ENCODE measurements around the gene PCCA.
A peak's percentile ranks its signal among the peaks of the same experiment; 100 is the strongest.

PCCA gene

GRCh38 chr13:100526318-100527000 lies 437.6 kb downstream of the PCCA start:
- DNase-seq (ENCODE audit: low spot score) = no peak

GRCh38 chr13:100527644-100528043 lies 438.8 kb downstream of the PCCA start:
- no peak for DNase-seq (ENCODE audit: low spot score)

GRCh38 chr13:100528353-100528752 lies 439.5 kb downstream of the PCCA start:
- DNase-seq (ENCODE audit: low spot score) = no peak

GRCh38 chr13:100528820-100529219 lies 439.9 kb downstream of the PCCA start:
- no peak for DNase-seq (ENCODE audit: low spot score)

- DNase-seq (ENCODE audit: low spot score) = no peak
Measured at GRCh38 chr13:100529666-100530377, 440.9 kb downstream of the PCCA start.

- no peak for DNase-seq (ENCODE audit: low spot score)
Measured at GRCh38 chr13:100530671-100531213, 441.8 kb downstream of the PCCA start.

GRCh38 chr13:100532090-100532766 lies 443.3 kb downstream of the PCCA start:
- no peak for DNase-seq (ENCODE audit: low spot score)

- no peak for DNase-seq (ENCODE audit: low spot score)
Measured at GRCh38 chr13:100532836-100533435, 444.0 kb downstream of the PCCA start.

- DNase-seq (ENCODE audit: low spot score) = no peak
Measured at GRCh38 chr13:100533588-100534041, 444.7 kb downstream of the PCCA start.

GRCh38 chr13:100534147-100534843 lies 445.4 kb downstream of the PCCA start:
- DNase-seq (ENCODE audit: low spot score) = no peak

GRCh38 chr13:100534911-100535310 lies 446.0 kb downstream of the PCCA start:
- no peak for DNase-seq (ENCODE audit: low spot score)

GRCh38 chr13:100535426-100536135 lies 446.7 kb downstream of the PCCA start:
- DNase-seq (ENCODE audit: low spot score) = no peak

GRCh38 chr13:100536643-100537180 lies 447.8 kb downstream of the PCCA start:
- no peak for DNase-seq (ENCODE audit: low spot score)

GRCh38 chr13:100537486-100537885 lies 448.6 kb downstream of the PCCA start:
- no peak for DNase-seq (ENCODE audit: low spot score)

- DNase-seq (ENCODE audit: low spot score) = no peak
Measured at GRCh38 chr13:100537951-100538462, 449.1 kb downstream of the PCCA start.

GRCh38 chr13:100540621-100541020 lies 451.7 kb downstream of the PCCA start:
- no peak for DNase-seq (ENCODE audit: low spot score)

- DNase-seq (ENCODE audit: low spot score) = no peak
Measured at GRCh38 chr13:100541897-100542825, 453.3 kb downstream of the PCCA start.

GRCh38 chr13:100542826-100543156 lies 453.9 kb downstream of the PCCA start:
- DNase-seq (ENCODE audit: low spot score) = peak; percentile 29

GRCh38 chr13:100543872-100544602 lies 455.1 kb downstream of the PCCA start:
- DNase-seq (ENCODE audit: low spot score) = peak; percentile 35
